BLaER1 (cell line): ENCODE data around the gene STKLD1.

Source experiments
- H3K27ac ChIP-seq: shearing (Covaris generic); formaldehyde crosslinking; 2 replicates; pipeline ENCODE4 v1.8.1; 2022
- H3K27me3 ChIP-seq: shearing (Covaris generic); formaldehyde crosslinking; 2 replicates; pipeline ENCODE4 v1.8.1; 2022
- H3K36me3 ChIP-seq: shearing (Covaris generic); formaldehyde crosslinking; 2 replicates; pipeline ENCODE4 v1.8.1; 2022
- H3K4me1 ChIP-seq: shearing (Covaris generic); formaldehyde crosslinking; 2 replicates; pipeline ENCODE4 v1.8.1; 2022
- H3K4me2 ChIP-seq: shearing (Covaris generic); formaldehyde crosslinking; 2 replicates; pipeline ENCODE4 v1.8.1; 2022
- H3K4me3 ChIP-seq: shearing (Covaris generic); formaldehyde crosslinking; 2 replicates; pipeline ENCODE4 v1.8.1; 2022
- H3K9ac ChIP-seq: shearing (Covaris generic); formaldehyde crosslinking; 2 replicates; pipeline ENCODE4 v1.8.1; 2022
- H3K9me3 ChIP-seq: shearing (Covaris generic); formaldehyde crosslinking; 2 replicates; pipeline ENCODE4 v1.8.1; 2022
- H4K20me1 ChIP-seq: shearing (Covaris generic); formaldehyde crosslinking; 2 replicates; pipeline ENCODE4 v1.8.1; 2022
- Cebpa-rat ChIP-seq: shearing (Covaris generic); IDR thresholded peaks from 2 replicates; pipeline ENCODE4 v1.8.1; 2022

STKLD1 gene

GRCh38 chr9:133423216-133423615, 47.0 kb downstream of the STKLD1 start:
- Histone ChIP-seq H3K27me3 (peaks cover 25% of the 10 kb centered on the region), H3K4me3 (no peak overlapping the region), H3K4me1 (peaks cover 34% of the 10 kb centered on the region), H3K36me3 (no peaks in the 10 kb centered on the region), H3K27ac (no peak overlapping the region), H3K9ac (no peak overlapping the region), H4K20me1 (no peaks in the 10 kb centered on the region), H3K9me3 (peaks cover 11% of the 10 kb centered on the region), H3K4me2 (no peak overlapping the region)
- no peak for TF ChIP-seq Cebpa-rat

- TF ChIP-seq Cebpa-rat: no peak
- H3K36me3 ChIP-seq: no peaks in the 10 kb centered on the region
- peaks cover 11% of the 10 kb centered on the region for H3K9me3 ChIP-seq
Observed at GRCh38 chr9:133424187-133424586, 48.0 kb downstream of the STKLD1 start.

GRCh38 chr9:133425049-133425632, 49.0 kb downstream of the STKLD1 start:
- Histone ChIP-seq H3K4me2 (no peak overlapping the region), H3K9ac (no peak overlapping the region), H4K20me1 (no peaks in the 10 kb centered on the region), H3K36me3 (no peaks in the 10 kb centered on the region), H3K27ac (no peak overlapping the region), H3K4me3 (no peak overlapping the region), H3K27me3 (peaks cover 44% of the 10 kb centered on the region), H3K4me1 (peaks cover 20% of the 10 kb centered on the region), H3K9me3 (peaks cover 11% of the 10 kb centered on the region)
- no peak for TF ChIP-seq Cebpa-rat

More at GRCh38 chr9:133424187-133424586, 48.0 kb downstream of the STKLD1 start:
- H3K4me3 ChIP-seq: no peak overlapping the region
- no peaks in the 10 kb centered on the region for H4K20me1 ChIP-seq
- H3K4me2 ChIP-seq: no peak overlapping the region
- H3K9ac ChIP-seq: no peak overlapping the region
- peaks cover 34% of the 10 kb centered on the region for H3K27me3 ChIP-seq
- H3K4me1 ChIP-seq: peaks cover 24% of the 10 kb centered on the region
- H3K27ac ChIP-seq: no peak overlapping the region

GRCh38 chr9:133426011-133426410, 49.8 kb downstream of the STKLD1 start:
- no peak overlapping the region for H3K9ac ChIP-seq
- H3K4me2 ChIP-seq: no peak overlapping the region
- no peaks in the 10 kb centered on the region for H4K20me1 ChIP-seq
- peaks cover 14% of the 10 kb centered on the region for H3K4me1 ChIP-seq
- H3K9me3 ChIP-seq: peaks cover 11% of the 10 kb centered on the region
- no peak overlapping the region for H3K4me3 ChIP-seq
- TF ChIP-seq Cebpa-rat: no peak
- no peak overlapping the region for H3K27ac ChIP-seq
- peaks cover 46% of the 10 kb centered on the region for H3K27me3 ChIP-seq
- H3K36me3 ChIP-seq: no peaks in the 10 kb centered on the region

GRCh38 chr9:133427658-133428348, 51.6 kb downstream of the STKLD1 start:
- Histone ChIP-seq H3K27me3 (peaks cover 46% of the 10 kb centered on the region), H4K20me1 (no peaks in the 10 kb centered on the region), H3K4me3 (no peak overlapping the region; the same call in 1 of the 2 replicates), H3K4me1 (peaks cover 8% of the 10 kb centered on the region; the same call in 1 of the 2 replicates), H3K36me3 (no peaks in the 10 kb centered on the region), H3K9ac (no peak overlapping the region), H3K4me2 (no peak overlapping the region), H3K27ac (no peak overlapping the region), H3K9me3 (peaks cover 11% of the 10 kb centered on the region)
- no peak for TF ChIP-seq Cebpa-rat

GRCh38 chr9:133428617-133429101, 52.5 kb downstream of the STKLD1 start:
- H4K20me1 ChIP-seq: no peaks in the 10 kb centered on the region
- H3K4me1 ChIP-seq: peaks cover 8% of the 10 kb centered on the region; the same call in 1 of the 2 replicates
- H3K9me3 ChIP-seq: peaks cover 11% of the 10 kb centered on the region
- no peaks in the 10 kb centered on the region for H3K36me3 ChIP-seq
- peaks cover 46% of the 10 kb centered on the region for H3K27me3 ChIP-seq
- no peak overlapping the region for H3K4me2 ChIP-seq
- H3K4me3 ChIP-seq: no peak overlapping the region
- H3K27ac ChIP-seq: no peak overlapping the region
- H3K9ac ChIP-seq: no peak overlapping the region
- TF ChIP-seq Cebpa-rat: no peak

GRCh38 chr9:133429214-133429613, 53.0 kb downstream of the STKLD1 start:
- no peak for TF ChIP-seq Cebpa-rat
- Histone ChIP-seq H3K9me3 (peaks cover 11% of the 10 kb centered on the region), H3K4me3 (no peak overlapping the region), H4K20me1 (no peaks in the 10 kb centered on the region), H3K27ac (no peak overlapping the region), H3K4me2 (no peak overlapping the region), H3K27me3 (peaks cover 46% of the 10 kb centered on the region), H3K9ac (no peak overlapping the region), H3K36me3 (no peaks in the 10 kb centered on the region), H3K4me1 (peaks cover 9% of the 10 kb centered on the region; the same call in 1 of the 2 replicates)

GRCh38 chr9:133429641-133430161, 53.5 kb downstream of the STKLD1 start:
- Histone ChIP-seq H3K27me3 (peaks cover 46% of the 10 kb centered on the region), H3K9ac (no peak overlapping the region), H3K27ac (no peak overlapping the region), H3K9me3 (peaks cover 11% of the 10 kb centered on the region), H3K4me3 (no peak overlapping the region), H4K20me1 (no peaks in the 10 kb centered on the region), H3K36me3 (no peaks in the 10 kb centered on the region), H3K4me2 (no peak overlapping the region), H3K4me1 (peaks cover 14% of the 10 kb centered on the region)
- TF ChIP-seq Cebpa-rat: no peak

GRCh38 chr9:133430244-133430643, 54.1 kb downstream of the STKLD1 start:
- peaks cover 11% of the 10 kb centered on the region for H3K9me3 ChIP-seq
- peaks cover 46% of the 10 kb centered on the region for H3K27me3 ChIP-seq
- TF ChIP-seq Cebpa-rat: no peak
- peaks cover 19% of the 10 kb centered on the region for H3K4me1 ChIP-seq
- H3K36me3 ChIP-seq: no peaks in the 10 kb centered on the region
- H3K9ac ChIP-seq: no peak overlapping the region
- no peak overlapping the region; the same call in 1 of the 2 replicates for H3K4me2 ChIP-seq
- H4K20me1 ChIP-seq: no peaks in the 10 kb centered on the region
- no peak overlapping the region for H3K27ac ChIP-seq
- H3K4me3 ChIP-seq: no peak overlapping the region

- Histone ChIP-seq H3K27ac (no peak overlapping the region), H3K27me3 (peaks cover 19% of the 10 kb centered on the region), H3K4me3 (no peak overlapping the region), H3K4me1 (peaks cover 51% of the 10 kb centered on the region), H3K4me2 (no peak overlapping the region), H3K36me3 (no peaks in the 10 kb centered on the region), H3K9ac (no peak overlapping the region), H4K20me1 (no peaks in the 10 kb centered on the region), H3K9me3 (no peaks in the 10 kb centered on the region; the same call in 1 of the 2 replicates)
- TF ChIP-seq Cebpa-rat: no peak
Observed at GRCh38 chr9:133433351-133433843, 57.2 kb downstream of the STKLD1 start.
